IPS DF 4.7 (cell line): ENCODE measurements around the gene SLIT3.

Experiments
- DNase-seq: peaks from one replicate; pipeline ENCODE4 v3.0.0-alpha.2; 2013; ENCODE audit warnings: low spot score; ENCODE audit errors: extremely low read depth

Gene SLIT3

DNA sequence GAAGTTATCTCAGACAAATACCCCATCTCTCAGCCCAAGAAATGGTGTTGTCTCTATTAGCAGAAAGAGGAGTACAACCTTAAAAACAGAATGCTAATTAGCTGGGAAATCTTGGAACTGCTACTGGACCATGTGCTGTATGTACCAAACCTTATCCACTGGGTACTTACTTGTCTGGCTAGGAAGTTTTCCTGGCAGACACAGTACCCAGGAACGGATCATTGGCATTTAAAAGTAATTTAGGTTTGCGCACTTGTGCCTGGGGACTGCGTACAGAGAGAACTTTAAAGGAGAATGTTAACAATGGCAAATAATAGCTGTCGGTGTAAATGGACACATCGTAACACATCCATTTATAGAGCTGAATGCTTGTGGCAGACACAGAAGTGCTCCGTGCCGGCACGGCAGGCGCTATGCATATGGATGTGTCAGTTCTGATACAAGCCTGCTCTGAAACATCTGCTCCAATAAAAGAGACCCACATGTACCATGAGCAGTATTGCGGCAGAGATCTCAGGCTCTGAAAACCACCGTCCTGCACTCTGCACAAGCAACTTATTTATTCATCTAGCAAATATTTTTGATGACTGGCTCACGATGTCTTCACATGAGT, 431.2 kb downstream of the SLIT3 start:
- DNase-seq = no peak

DNA sequence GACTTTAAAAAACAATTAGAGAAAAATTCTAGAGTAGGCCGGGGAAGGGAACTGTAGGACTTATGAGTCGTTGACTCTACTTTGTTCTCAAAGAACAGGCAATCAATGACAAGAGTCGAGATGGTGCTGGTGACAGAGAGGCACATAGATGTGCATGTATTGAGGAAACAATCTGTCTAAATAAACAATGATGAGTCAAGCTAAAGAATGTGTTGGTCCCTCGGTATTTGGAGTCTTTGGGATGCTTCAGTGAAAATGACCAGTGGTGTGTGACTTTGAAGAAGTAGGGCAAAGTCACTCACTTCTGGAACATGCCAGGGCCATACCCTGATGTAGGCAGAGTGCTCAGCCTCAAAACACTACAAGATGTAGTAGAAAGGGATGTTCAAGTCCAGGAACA, 433.7 kb downstream of the SLIT3 start:
- no peak for DNase-seq

- DNase-seq = no peak
These were observed 435.0 kb downstream of the SLIT3 start for GRCh38 chr5:168865968-168866367.

DNA sequence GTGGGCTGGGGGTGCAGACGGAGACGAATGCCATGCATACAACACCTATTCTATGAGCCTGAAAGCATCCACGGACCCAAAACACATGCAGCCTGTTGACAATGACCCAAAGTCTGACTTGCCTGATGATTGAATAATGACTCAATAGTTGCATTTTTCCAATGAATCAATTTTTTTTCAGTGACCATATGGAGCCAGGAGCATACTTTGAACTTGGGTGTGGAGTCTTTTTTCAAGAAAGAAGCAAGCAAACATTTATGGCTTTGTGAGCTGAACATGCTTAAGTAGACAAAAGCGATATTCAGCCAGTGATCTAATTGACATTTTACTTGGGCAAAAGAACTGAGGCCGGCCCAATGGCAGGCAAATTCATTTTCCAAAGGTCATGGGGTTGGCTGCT, 437.9 kb downstream of the SLIT3 start:
- no peak for DNase-seq

DNA sequence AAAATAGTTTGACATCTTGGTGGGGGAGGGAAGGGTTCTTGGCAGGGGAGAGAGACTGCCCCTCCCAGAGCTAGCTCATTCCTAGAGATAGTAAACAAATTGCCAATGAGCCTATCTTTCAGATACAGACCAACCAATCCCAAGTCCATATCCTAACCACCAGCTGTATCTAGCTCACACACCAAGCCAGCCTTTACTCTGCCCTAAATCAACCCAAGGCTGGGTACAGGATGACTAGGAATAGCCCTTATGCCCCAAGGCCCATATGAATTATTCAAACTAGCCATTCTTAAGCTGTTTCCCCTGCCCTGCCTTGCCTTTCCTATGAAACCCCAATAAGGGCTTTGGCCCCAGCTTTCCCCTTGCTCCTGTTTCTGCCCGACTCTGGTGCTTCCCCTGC, 440.4 kb downstream of the SLIT3 start:
- DNase-seq = no peak

- DNase-seq = no peak
These were observed 440.9 kb downstream of the SLIT3 start for GRCh38 chr5:168860081-168860480.

DNA sequence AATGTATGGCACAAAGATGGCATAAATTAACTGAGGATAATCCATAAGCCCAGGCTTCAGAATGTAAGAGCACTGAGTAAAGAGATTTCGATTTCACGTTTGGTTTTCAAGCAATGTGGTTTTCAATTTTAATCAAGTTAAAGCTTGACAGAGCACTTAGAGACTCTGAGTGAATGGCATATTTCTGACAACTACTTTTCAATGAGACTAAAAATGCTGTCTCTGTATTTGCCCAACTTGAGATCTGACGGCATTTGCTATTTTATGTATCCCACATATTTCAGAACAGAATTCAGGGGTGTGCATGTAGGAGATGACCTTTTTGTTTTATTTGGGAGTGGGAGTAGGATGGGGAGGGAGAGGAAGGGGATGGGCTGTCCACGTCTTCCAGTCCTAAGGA, 441.5 kb downstream of the SLIT3 start:
- no peak for DNase-seq

- DNase-seq = no peak
These were observed 441.9 kb downstream of the SLIT3 start for GRCh38 chr5:168858994-168859393.

- DNase-seq = no peak
These were observed 442.6 kb downstream of the SLIT3 start for GRCh38 chr5:168858371-168858770.

DNA sequence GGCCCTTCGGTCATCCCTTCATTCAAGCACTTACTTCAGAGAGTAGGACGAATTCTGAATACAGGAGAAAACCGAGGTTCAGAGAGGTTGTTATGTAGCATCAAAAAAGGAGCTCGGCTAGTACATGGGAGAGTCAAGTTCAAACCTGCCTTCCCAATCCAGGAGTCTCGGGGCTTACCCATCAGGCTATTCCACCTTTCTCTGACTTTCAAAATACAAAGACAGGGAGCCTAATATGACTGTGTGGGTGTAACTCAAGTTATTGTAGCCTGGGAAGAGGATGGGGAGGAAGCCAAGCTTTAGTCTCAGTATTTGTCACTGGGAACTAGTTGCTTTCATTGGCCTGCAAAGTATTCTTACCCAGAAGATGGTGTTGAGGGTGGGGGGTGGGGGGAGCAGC, 447.0 kb downstream of the SLIT3 start:
- no peak for DNase-seq

DNA sequence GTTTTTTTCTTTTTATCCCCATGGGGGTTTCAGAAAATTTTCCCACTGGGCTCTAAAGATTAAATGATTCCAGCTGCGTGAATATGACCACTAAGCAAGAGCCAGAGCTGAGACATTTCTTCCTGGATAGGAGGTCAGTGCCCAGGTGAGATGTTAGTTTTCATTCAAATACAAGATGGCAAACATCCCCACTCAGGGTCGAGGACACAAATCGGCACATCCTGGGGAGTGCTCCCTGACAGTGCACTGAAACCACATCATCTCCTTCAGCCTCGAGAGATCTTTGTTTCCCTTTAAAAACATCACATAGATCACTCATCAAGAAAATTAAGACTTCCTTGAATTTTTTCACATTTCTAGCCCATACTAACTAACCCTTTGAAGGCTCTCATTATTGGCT, 448.6 kb downstream of the SLIT3 start:
- DNase-seq = no peak

DNA sequence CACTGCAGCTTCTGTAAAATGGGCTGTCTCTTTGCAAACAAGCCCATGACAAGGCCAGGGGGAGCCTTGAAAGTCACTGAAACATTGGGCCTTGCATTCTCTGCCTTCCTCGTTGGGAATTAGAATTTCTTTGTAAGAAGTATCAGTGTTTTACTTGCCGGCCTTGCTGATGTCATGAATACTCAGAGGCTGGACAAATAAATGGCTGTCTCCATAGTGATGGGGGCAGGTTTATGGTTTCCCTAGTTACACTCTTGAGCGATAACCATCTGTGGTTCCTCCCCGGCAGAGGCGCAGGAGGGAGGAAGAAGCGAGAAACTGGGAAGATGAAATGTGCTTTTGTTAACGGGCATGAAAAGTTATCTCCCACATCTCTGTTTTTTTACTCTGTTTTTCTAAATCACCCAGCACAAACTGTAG, 449.0 kb downstream of the SLIT3 start:
- DNase-seq = no peak

DNA sequence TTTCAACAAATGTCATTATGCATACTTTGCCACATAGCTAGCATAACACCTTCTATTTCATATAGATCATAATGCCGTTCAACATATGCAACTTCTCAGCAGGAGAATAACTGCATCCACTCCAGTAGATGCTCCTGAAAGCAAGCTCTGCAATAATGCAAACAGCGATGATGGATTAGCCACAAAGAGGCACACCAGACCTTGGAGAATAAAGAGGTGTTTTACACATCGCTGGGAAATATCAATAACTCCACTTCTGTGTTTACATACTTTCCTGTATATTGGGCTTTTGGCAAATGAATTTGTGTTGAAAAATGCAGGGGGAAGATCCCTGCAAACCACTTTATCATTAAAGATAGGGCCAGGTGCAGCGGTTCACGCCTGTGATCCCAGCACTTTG, 450.3 kb downstream of the SLIT3 start:
- no peak for DNase-seq

DNA sequence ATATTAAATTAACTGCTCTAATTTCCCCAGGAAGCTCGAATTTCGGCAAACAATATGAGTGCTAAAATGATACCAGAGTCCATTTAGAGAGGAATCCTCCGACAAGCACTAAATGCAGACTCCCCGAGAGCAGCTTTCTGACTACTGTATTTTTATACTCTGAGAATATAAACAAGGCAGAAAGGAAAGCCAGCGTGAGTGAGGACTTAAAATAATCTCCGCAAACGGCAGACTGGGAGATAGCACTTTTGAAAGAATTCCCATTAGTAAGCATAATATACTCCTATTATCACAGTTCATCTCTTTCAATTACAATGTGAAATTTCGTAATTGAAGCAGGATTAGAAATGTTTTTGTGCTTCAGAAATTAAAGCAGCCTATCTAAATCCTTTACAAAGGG, 452.4 kb downstream of the SLIT3 start:
- no peak for DNase-seq

DNA sequence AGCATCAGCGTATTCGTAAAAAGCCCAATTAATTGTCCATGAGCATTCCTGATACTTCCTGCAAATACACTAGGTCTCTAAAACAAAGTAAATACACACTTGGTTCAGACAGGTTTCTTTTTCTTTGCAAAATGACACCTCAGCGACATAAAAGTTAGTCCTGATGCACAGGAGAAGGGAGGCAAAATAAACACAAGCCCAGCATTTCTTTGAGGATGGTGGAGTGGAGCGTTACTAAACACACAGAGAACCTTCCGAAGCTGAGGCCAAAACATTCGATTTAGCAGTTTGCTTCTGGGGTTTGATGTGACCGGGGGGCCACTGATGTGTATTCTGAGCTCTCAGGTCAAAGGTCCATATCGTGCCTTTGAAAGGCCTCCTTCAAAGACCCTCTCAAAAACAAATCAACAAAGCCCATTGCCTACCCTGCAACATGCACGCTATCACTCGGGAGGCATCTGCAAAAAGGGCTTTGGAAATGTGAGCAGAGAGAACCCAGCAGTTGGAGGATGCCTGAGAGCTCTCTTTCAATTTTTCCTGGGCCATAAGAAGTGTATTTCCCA, 453.3 kb downstream of the SLIT3 start:
- DNase-seq = no peak

- no peak for DNase-seq
These were observed 456.0 kb downstream of the SLIT3 start for GRCh38 chr5:168844922-168845296.

DNA sequence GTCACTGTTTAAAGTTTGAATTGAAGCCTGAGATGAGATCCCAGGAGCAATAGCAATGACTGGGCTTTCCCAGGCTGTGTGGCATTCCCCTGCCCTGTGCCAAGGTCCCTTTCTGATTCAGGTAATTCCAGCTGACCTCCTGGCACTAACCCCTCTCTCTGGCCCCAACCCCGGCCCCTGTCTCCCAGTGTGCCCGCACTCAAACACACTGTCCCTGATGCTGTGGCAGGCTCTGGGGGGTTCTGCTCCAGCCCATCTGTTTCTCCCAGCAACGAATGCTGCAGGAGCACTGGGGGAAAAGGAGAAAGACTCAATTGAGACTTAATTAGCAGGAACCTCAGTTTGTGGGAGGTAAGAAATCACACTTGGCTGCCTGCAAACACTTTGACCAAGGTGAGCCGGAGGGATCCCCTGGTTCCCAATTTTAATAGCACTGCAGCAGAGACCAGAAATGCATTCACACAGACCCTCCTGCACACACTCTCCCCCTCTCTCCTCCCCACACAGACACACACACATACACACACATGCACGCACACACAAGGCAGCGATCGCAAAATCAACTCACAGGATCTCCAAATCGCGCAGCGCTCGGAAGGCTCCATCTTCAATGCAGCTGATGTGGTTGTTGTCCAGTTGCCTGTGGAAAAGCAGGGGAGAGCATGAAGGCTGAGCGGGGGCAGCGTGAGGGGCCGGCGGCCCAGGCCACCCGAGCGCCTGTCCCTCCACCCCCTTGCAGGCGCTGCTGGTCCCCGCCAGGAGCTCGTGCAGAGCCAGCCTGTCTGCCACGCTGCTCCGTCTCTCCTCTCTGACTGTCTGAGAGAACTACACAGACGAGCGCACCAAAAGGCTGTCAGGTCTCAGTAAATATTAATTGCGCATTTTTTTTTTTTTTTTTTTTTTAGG, 456.7 kb downstream of the SLIT3 start:
- no peak for DNase-seq

- no peak for DNase-seq
These were observed 457.5 kb downstream of the SLIT3 start for GRCh38 chr5:168843277-168844015.

DNA sequence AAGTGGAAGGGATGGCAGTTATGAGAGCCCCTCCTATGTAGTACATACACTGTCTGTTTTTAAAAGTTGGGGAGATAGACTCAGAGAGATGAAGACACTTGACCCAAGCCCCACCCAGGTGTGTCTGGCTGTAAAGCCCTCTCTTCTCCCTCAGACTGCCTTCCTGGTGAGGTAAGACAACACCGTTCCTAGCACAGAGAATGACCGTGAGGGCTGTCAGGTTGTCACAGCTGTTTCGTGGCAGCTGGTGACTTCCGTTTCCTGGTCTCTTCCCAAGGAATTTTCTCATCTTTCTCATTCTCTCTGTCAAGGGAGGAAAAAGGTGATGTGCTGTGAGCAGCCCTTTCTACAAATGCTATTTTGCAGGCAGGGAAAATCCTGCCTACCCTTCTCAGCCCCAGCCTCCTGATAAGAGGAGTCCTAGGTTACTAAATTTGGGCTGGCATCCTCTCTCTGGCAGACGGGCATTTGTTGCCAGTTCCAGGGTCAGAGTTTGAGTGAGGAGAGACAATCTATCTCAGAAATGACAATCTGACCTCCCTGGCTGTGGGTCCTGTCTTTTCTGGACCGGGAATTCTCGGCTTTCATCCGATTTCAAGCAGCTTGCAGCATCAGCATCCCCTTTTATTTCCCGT, 458.3 kb downstream of the SLIT3 start:
- no peak for DNase-seq

DNA sequence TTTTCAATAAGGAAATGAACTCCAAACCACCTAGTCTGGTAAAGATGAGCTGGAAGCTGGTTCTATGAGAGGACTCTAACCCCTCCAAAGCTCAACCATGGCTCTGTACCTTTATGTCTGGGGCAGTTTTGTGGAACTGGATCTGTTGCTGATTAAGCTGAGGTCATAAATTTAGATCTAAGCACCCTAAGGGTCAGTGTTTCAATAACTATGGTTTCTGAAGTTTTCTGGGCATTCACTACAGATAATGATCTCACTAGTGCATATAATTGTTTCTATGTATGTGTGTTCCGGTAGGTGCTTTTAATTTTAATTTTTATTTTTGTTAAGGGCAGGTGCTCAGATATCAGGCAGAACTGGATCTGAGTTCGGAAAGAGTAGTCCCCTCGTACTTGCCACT, 463.1 kb downstream of the SLIT3 start:
- no peak for DNase-seq

- DNase-seq = no peak
These were observed 464.2 kb downstream of the SLIT3 start for GRCh38 chr5:168836603-168837231.
